KMS-11 (cell line): ENCODE measurements around the gene SYT2.
"Not testable (repeated sequence)": the region's sequence is repeated elsewhere in the genome, so short reads cannot be mapped to it uniquely, and the experiment has no call there.

Source experiments
- H2AFZ ChIP-seq: fragments of 200-600 bp; sonication (generic); 2 replicates; pipeline ENCODE4 v1.6.1; 2016; ENCODE audit warnings: antibody characterized with exemption, mixed run types, low read depth
- H3K27ac ChIP-seq: fragments of 200-600 bp; sonication (generic); 2 replicates; pipeline ENCODE4 v1.6.1; 2016; ENCODE audit warnings: mild to moderate bottlenecking, mixed run types
- H3K27me3 ChIP-seq: fragments of 200-600 bp; sonication (generic); 2 replicates; pipeline ENCODE4 v1.6.1; 2017; ENCODE audit warnings: mild to moderate bottlenecking, low read depth, mixed run types, moderate library complexity; ENCODE audit not compliant: insufficient read depth
- H3K36me3 ChIP-seq: fragments of 200-600 bp; sonication (generic); 2 replicates; pipeline ENCODE4 v1.6.1; 2017; ENCODE audit warnings: mild to moderate bottlenecking, mixed run types; ENCODE audit not compliant: insufficient read depth
- H3K4me1 ChIP-seq: fragments of 200-600 bp; sonication (generic); 2 replicates; pipeline ENCODE4 v1.6.1; 2016; ENCODE audit warnings: mild to moderate bottlenecking, low read depth, mixed run types; ENCODE audit not compliant: poor library complexity, severe bottlenecking
- H3K4me2 ChIP-seq: fragments of 200-600 bp; sonication (generic); 2 replicates; pipeline ENCODE4 v1.7.0; 2016; ENCODE audit warnings: mild to moderate bottlenecking, mixed run types
- H3K4me3 ChIP-seq: fragments of 200-600 bp; sonication (generic); IDR thresholded peaks from 2 replicates; pipeline ENCODE4 v1.6.1; 2017; ENCODE audit warnings: low read depth, low read length, mixed read lengths; ENCODE audit not compliant: insufficient read depth
- H3K79me2 ChIP-seq: fragments of 200-600 bp; sonication (generic); 2 replicates; pipeline ENCODE4 v1.6.1; 2016; ENCODE audit warnings: low read depth, mixed run types; ENCODE audit not compliant: insufficient read depth
- H3K9ac ChIP-seq: fragments of 200-600 bp; sonication (generic); 2 replicates; pipeline ENCODE4 v1.6.1; 2016; ENCODE audit warnings: mild to moderate bottlenecking, mixed run types
- H4K20me1 ChIP-seq: fragments of 200-600 bp; sonication (generic); 2 replicates; pipeline ENCODE4 v1.6.1; 2016; ENCODE audit warnings: mild to moderate bottlenecking, mixed run types; ENCODE audit not compliant: insufficient read depth
- TF ChIP-seq, protein P1 (sequence below): fragments of 200-600 bp; sonication (generic); conservative IDR thresholded peaks from 2 replicates; pipeline ENCODE4 v1.6.1; 2017; ENCODE audit warnings: low read depth, mild to moderate bottlenecking, antibody characterized with exemption, low read length, moderate library complexity, mixed read lengths

The SYT2 gene

DNA sequence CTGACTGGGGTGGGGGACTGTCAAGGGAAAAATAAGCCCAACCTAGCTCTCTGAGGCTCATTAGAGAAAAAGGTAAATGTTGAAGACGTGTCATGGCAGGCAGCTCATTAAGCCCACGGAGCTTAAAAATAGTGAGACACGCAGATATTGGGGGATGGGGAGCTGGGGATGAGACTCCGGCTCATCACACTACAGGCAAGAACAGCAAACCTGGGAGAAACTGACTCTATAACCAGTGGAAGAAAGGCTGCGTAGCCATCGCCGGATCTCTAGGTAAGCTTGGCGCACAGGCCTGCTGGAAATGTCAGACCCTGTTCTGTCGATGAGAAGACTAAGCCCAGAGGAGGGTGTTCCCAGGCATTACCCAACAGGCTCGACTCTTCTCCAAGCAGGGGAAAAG lies 78.0 kb downstream of the SYT2 start:
- H3K4me1 ChIP-seq = peaks cover 15% of the 10 kb centered on the region
- H2AFZ ChIP-seq = no peak overlapping the region

GRCh38 chr1:202631076-202631923 lies 79.0 kb downstream of the SYT2 start:
- H3K9ac ChIP-seq = no peak overlapping the region
- peaks cover 15% of the 10 kb centered on the region for H3K4me1 ChIP-seq
- no peaks in the 10 kb centered on the region for H3K36me3 ChIP-seq
- H3K27me3 ChIP-seq = peaks cover 27% of the 10 kb centered on the region; the same call in 1 of the 2 replicates
- H3K27ac ChIP-seq = no peak overlapping the region
- H3K4me2 ChIP-seq = no peak overlapping the region
- H4K20me1 ChIP-seq = no peaks in the 10 kb centered on the region
- no peak overlapping the region for H2AFZ ChIP-seq
- TF ChIP-seq, protein P1, sequence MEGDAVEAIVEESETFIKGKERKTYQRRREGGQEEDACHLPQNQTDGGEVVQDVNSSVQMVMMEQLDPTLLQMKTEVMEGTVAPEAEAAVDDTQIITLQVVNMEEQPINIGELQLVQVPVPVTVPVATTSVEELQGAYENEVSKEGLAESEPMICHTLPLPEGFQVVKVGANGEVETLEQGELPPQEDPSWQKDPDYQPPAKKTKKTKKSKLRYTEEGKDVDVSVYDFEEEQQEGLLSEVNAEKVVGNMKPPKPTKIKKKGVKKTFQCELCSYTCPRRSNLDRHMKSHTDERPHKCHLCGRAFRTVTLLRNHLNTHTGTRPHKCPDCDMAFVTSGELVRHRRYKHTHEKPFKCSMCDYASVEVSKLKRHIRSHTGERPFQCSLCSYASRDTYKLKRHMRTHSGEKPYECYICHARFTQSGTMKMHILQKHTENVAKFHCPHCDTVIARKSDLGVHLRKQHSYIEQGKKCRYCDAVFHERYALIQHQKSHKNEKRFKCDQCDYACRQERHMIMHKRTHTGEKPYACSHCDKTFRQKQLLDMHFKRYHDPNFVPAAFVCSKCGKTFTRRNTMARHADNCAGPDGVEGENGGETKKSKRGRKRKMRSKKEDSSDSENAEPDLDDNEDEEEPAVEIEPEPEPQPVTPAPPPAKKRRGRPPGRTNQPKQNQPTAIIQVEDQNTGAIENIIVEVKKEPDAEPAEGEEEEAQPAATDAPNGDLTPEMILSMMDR = no peak
- no peaks in the 10 kb centered on the region for H3K79me2 ChIP-seq
- H3K4me3 ChIP-seq = no peak overlapping the region

More for the DNA sequence above, 78.0 kb downstream of the SYT2 start:
- Histone ChIP-seq H3K9ac (no peak overlapping the region), H3K4me2 (no peak overlapping the region), H3K27ac (no peak overlapping the region), H4K20me1 (no peaks in the 10 kb centered on the region), H3K27me3 (peaks cover 24% of the 10 kb centered on the region; the same call in 1 of the 2 replicates), H3K79me2 (no peaks in the 10 kb centered on the region), H3K4me3 (no peak overlapping the region), H3K36me3 (no peaks in the 10 kb centered on the region)
- TF ChIP-seq, protein P1 = no peak

- no peak overlapping the region for H3K9ac ChIP-seq
- H2AFZ ChIP-seq = no peak overlapping the region
- peaks cover 15% of the 10 kb centered on the region for H3K4me1 ChIP-seq
- H3K36me3 ChIP-seq = no peaks in the 10 kb centered on the region
- H3K4me2 ChIP-seq = no peak overlapping the region
- H3K4me3 ChIP-seq = no peak overlapping the region
- TF ChIP-seq, protein P1 = no peak
- no peaks in the 10 kb centered on the region for H3K79me2 ChIP-seq
- H3K27ac ChIP-seq = no peak overlapping the region
- H3K27me3 ChIP-seq = peaks cover 31% of the 10 kb centered on the region; the same call in 1 of the 2 replicates
- H4K20me1 ChIP-seq = no peaks in the 10 kb centered on the region
Measured at GRCh38 chr1:202630541-202630940, 79.7 kb downstream of the SYT2 start.

- not testable (repeated sequence) for H3K9ac ChIP-seq, H3K4me2 ChIP-seq, H2AFZ ChIP-seq, H3K79me2 ChIP-seq, H3K36me3 ChIP-seq, H3K4me3 ChIP-seq, H4K20me1 ChIP-seq, H3K27ac ChIP-seq
- peaks cover 15% of the 10 kb centered on the region for H3K4me1 ChIP-seq
- H3K27me3 ChIP-seq = peaks cover 32% of the 10 kb centered on the region; the same call in 1 of the 2 replicates
Measured at GRCh38 chr1:202630096-202630495, 80.2 kb downstream of the SYT2 start.

- H4K20me1 ChIP-seq, H3K36me3 ChIP-seq, H3K9ac ChIP-seq, H3K27ac ChIP-seq, H3K79me2 ChIP-seq, H2AFZ ChIP-seq, H3K4me3 ChIP-seq: not testable (repeated sequence)
- Histone ChIP-seq H3K4me1 (peaks cover 15% of the 10 kb centered on the region), H3K4me2 (peak overlapping the region; percentile 27; the same call in 1 of the 2 replicates), H3K27me3 (peaks cover 32% of the 10 kb centered on the region; the same call in 1 of the 2 replicates)
Measured at GRCh38 chr1:202629257-202629811, 80.9 kb downstream of the SYT2 start.
